GM12878 (cell line): Measurements from ENCODE around the gene KDM5B. TPM values are rescaled to one million over a fixed set of nuclear protein-coding genes. Genes with fewer than 3 reads are reported as not detected.

Experiments used
- ATAC-seq: fragments of 200-7000 bp; cut with Tn5 transposase; 3 replicates; pipeline ENCODE4 v1.9.1; 2020; ENCODE audit warnings: mild to moderate bottlenecking, moderate library complexity
- BruUV-seq: library from RNA; stranded (reverse); fragments of 400-500 nt; replicated peaks from 2 replicates; lab custom pipeline; 2021; lab: Mats Ljungman, UMichigan
- CTCF ChIA-PET: fragments of 300-600 bp; sonication (Branson Sonifier 250); formaldehyde crosslinking; extraction: SDS; loops from one replicate; lab custom pipeline; 2021; ENCODE audit warnings: inconsistent platforms; lab: Yijun Ruan, JAX
- POLR2A ChIA-PET: fragments of 350-600 bp; formaldehyde crosslinking; extraction: SDS; loops from one replicate; lab custom pipeline; 2021; ENCODE audit warnings: inconsistent platforms; lab: Charles Lee
- RAD21 ChIA-PET: fragments of 300-600 bp; sonication (Branson Sonifier 250); formaldehyde crosslinking; loops from one replicate; lab custom pipeline; 2023; ENCODE audit warnings: antibody characterized with exemption; ENCODE audit not compliant: unreplicated experiment; lab: Charles Lee
- SMC1A ChIA-PET: fragments of 300-600 bp; sonication (Branson Sonifier 250); formaldehyde crosslinking; loops from one replicate; lab custom pipeline; 2023; ENCODE audit not compliant: unreplicated experiment, uncharacterized antibody; lab: Charles Lee
- DNase-seq: peaks from one replicate; pipeline ENCODE4 v3.0.0-alpha.2; 2011; ENCODE audit warnings: low read depth, low spot score
- FAIRE-seq: peaks from 3 replicates; lab custom pipeline; 2011; peaks lifted over from hg19 to GRCh38; lab: Jason Lieb, UNC
- H2AFZ ChIP-seq: 2 replicates; pipeline ENCODE4 v1.6.0; 2011; ENCODE audit warnings: low read depth, low read length, control low read depth; ENCODE audit not compliant: control insufficient read depth
- H3K27ac ChIP-seq: 2 replicates; pipeline ENCODE4 v1.5.1; 2011; ENCODE audit warnings: control low read depth; ENCODE audit not compliant: control insufficient read depth, insufficient read depth
- H3K27me3 ChIP-seq, 2 experiments: replicated peaks in 1 of 2; 2 replicates each; pipeline versions ENCODE4 v1.6.0 to v1.6.1; 2011; ENCODE audit warnings: low read length in 1 of 2; ENCODE audit not compliant: control insufficient read depth in 2 of 2, insufficient read depth in 2 of 2
- H3K36me3 ChIP-seq, 2 experiments: 2 replicates each; pipeline ENCODE4 v1.5.1; 2011; ENCODE audit warnings: low read length in 1 of 2; ENCODE audit not compliant: control insufficient read depth in 2 of 2, insufficient read depth in 2 of 2
- H3K4me1 ChIP-seq: 2 replicates; pipeline ENCODE4 v1.6.1; 2011; ENCODE audit warnings: mild to moderate bottlenecking, low read length, moderate library complexity, mixed read lengths; ENCODE audit not compliant: control insufficient read depth, insufficient read depth
- H3K4me2 ChIP-seq: 2 replicates; pipeline ENCODE4 v1.6.0; 2011; ENCODE audit warnings: control low read depth; ENCODE audit not compliant: control insufficient read depth, insufficient read depth
- H3K4me3 ChIP-seq: fragments of 200-600 bp; sonication (generic); 2 replicates; pipeline ENCODE4 v1.5.1; 2016
- H3K79me2 ChIP-seq: 2 replicates; pipeline ENCODE4 v1.6.0; 2011; ENCODE audit warnings: low read length; ENCODE audit not compliant: control insufficient read depth, insufficient read depth
- H3K9ac ChIP-seq: 2 replicates; pipeline ENCODE4 v1.8.0; 2011; ENCODE audit warnings: low read length, control low read depth, mixed read lengths; ENCODE audit not compliant: control insufficient read depth, insufficient read depth
- H3K9me3 ChIP-seq: replicated peaks from 3 replicates; pipeline ENCODE4 v1.5.1; 2011; ENCODE audit warnings: mild to moderate bottlenecking, low read length; ENCODE audit not compliant: control insufficient read depth, insufficient read depth
- H4K20me1 ChIP-seq: 2 replicates; pipeline ENCODE4 v1.6.0; 2011; ENCODE audit not compliant: control insufficient read depth, insufficient read depth
- BCL3 ChIP-seq: IDR thresholded peaks from 2 replicates; pipeline ENCODE4 v1.6.1; 2011; ENCODE audit warnings: borderline replicate concordance, low read depth, mild to moderate bottlenecking, moderate library complexity, low read length; ENCODE audit not compliant: insufficient read depth, poor library complexity, severe bottlenecking
- BHLHE40 ChIP-seq, 2 experiments: fragments of 450-650 bp in 1 of 2; IDR thresholded peaks; 2 replicates each; pipeline ENCODE4 v1.6.1; 2011 to 2017; ENCODE audit warnings: low read depth in 2 of 2, borderline replicate concordance in 1 of 2, improper control_type of control experiment in 1 of 2, low read length in 1 of 2, mild to moderate bottlenecking in 1 of 2
- FOXK2 ChIP-seq: fragments of 450-650 bp; IDR thresholded peaks from 2 replicates; pipeline ENCODE4 v1.6.1; 2017; ENCODE audit warnings: mild to moderate bottlenecking, moderate library complexity
- JUNB ChIP-seq: IDR thresholded peaks from 2 replicates; pipeline ENCODE4 v1.6.1; 2016; ENCODE audit warnings: antibody characterized with exemption, mild to moderate bottlenecking
- MAX ChIP-seq: IDR thresholded peaks from 2 replicates; pipeline ENCODE4 v1.6.1; 2012; ENCODE audit warnings: low read depth, low read length, improper control_type of control experiment
- MEF2B ChIP-seq: fragments of 450-650 bp; IDR thresholded peaks from 2 replicates; pipeline ENCODE4 v1.6.1; 2018; ENCODE audit warnings: mild to moderate bottlenecking, moderate library complexity; ENCODE audit not compliant: partially characterized antibody, poor library complexity, severe bottlenecking
- POLR2AphosphoS5 ChIP-seq: IDR thresholded peaks from 2 replicates; pipeline ENCODE4 v1.6.1; 2011; ENCODE audit warnings: mild to moderate bottlenecking, low read length, inconsistent platforms
- PRDM15 ChIP-seq: fragments of 450-650 bp; formaldehyde crosslinking; IDR thresholded peaks from 2 replicates; pipeline ENCODE4 v1.4.0; 2020; ENCODE audit warnings: mild to moderate bottlenecking, moderate library complexity
- RELA ChIP-seq: fragments of 450-650 bp; IDR thresholded peaks from 2 replicates; pipeline ENCODE4 v1.8.0; 2014; ENCODE audit warnings: borderline replicate concordance; ENCODE audit not compliant: partially characterized antibody
- RUNX3 ChIP-seq: IDR thresholded peaks from 2 replicates; pipeline ENCODE4 v1.6.1; 2012; ENCODE audit warnings: low read length, inconsistent platforms
- SMARCA5 ChIP-seq: fragments of 450-650 bp; IDR thresholded peaks from 2 replicates; pipeline ENCODE4 v1.6.1; 2017; ENCODE audit warnings: mild to moderate bottlenecking
- USF1 ChIP-seq: IDR thresholded peaks from 2 replicates; pipeline ENCODE4 v1.6.1; 2011; ENCODE audit warnings: borderline replicate concordance, low read depth, mild to moderate bottlenecking, moderate library complexity, mixed read lengths, low read length; ENCODE audit not compliant: insufficient read depth; ENCODE audit errors: extremely low read length
- WRNIP1 ChIP-seq: IDR thresholded peaks from 2 replicates; pipeline ENCODE4 v1.6.1; 2011; ENCODE audit warnings: low read depth, low read length, improper control_type of control experiment, borderline replicate concordance
- ZNF207 ChIP-seq: fragments of 450-650 bp; IDR thresholded peaks from 2 replicates; pipeline ENCODE4 v1.6.1; 2014; ENCODE audit warnings: antibody characterized with exemption, mild to moderate bottlenecking, borderline replicate concordance
- WGBS: methylation state at CpG from one replicate; pipeline ENCODE4 v1.1.6; 2016; ENCODE audit warnings: low lambda C conversion rate; ENCODE audit not compliant: insufficient replicate concordance, insufficient coverage; ENCODE audit errors: missing lambda C conversion rate; 5-methylcytosine and 5-hydroxymethylcytosine counted together
- in situ Hi-C: fragments of 300-500 bp; cut with MboI; formaldehyde crosslinking; loops from 9 replicates; pipeline ENCODE4 v1.14.3; 2018; ENCODE audit warnings: mixed read lengths
- intact Hi-C: fragments of 100-400 bp; cut with micrococcal nuclease; formaldehyde crosslinking; loops from one replicate; pipeline ENCODE4 v1.14.2; 2022; ENCODE audit not compliant: unreplicated experiment
- polyA plus RNA-seq, 11 experiments: library from polyadenylated mRNA; depleted of rRNA in 4 of 11; unstranded in 6 of 11; stranded (reverse) in 5 of 11; fragments of >200 nt; fragmentation: Nextera tagmentation in 4 of 11; fragmentation: Illumina TruSeq in 1 of 11; extraction: Ambion mirVana in 4 of 11; extraction: Trizol in 1 of 11; gene quantifications; 1 replicate in 1 of 11; 2 replicates in 10 of 11; pipeline versions ENCODE4 v1.2.1 to v1.2.3, GENCODE V29; 2011 to 2016; ENCODE audit warnings: inconsistent platforms in 2 of 11, missing spikeins in 2 of 11, low read depth in 1 of 11
- total RNA-seq, 4 experiments: library from RNA; depleted of rRNA in 3 of 4; stranded (reverse); fragments of >200 nt in 3 of 4; fragmentation: Illumina TruSeq in 1 of 4; extraction: Trizol in 1 of 4; gene quantifications; 2 replicates each; pipeline versions ENCODE4 v1.2.1 to v1.2.3, GENCODE V29; 2013 to 2021
- TF ChIP-seq, protein P1 (sequence below): fragments of 150-350 bp; IDR thresholded peaks from 2 replicates; pipeline ENCODE4 v1.6.1; 2014; ENCODE audit warnings: mild to moderate bottlenecking, low read depth, low read length

The KDM5B gene
- total and polyA plus RNA-seq, 10 of the 15 experiments (the other 5 are each of a cell fraction or from before 2014, with no cell fraction given), result 1.7 to 26.6 (median 8.1) TPM

- TF ChIP-seq RELA (no peak), USF1 (no peak), BCL3 (no peak), FOXK2 (no peak)
These were observed 34.9 kb upstream of the KDM5B start (continued) for GRCh38 chr1:202843081-202843480.

- ChIA-PET CTCF (no interaction called here), RAD21 (no interaction called here), SMC1A (interaction anchor here (1.4 kb wide), 1 partner anchor 12 kb away, joined by 4 read pairs; no protein-coding TSS in a partner anchor), POLR2A (no interaction called here)
- Histone ChIP-seq H3K4me1 (peaks cover 10% of the 10 kb centered on the region), H3K9ac (no peak overlapping the region), H3K4me3 (no peak overlapping the region), H3K27me3 (no peaks in the 10 kb centered on the region), H2AFZ (no peak overlapping the region), H3K4me2 (no peak overlapping the region), H4K20me1 (no peaks in the 10 kb centered on the region), H3K79me2 (no peaks in the 10 kb centered on the region), H3K27ac (no peak overlapping the region), H3K9me3 (no peaks in the 10 kb centered on the region), H3K36me3 (no peaks in the 10 kb centered on the region)
- intact Hi-C loops (no loop called here), in situ Hi-C loops (no loop called here)
- DNase-seq, result no peak
- BruUV-seq, result no TSS peak
- WGBS, result 24% methylated on average over 4 of the region's 5 CpGs
- no peak for FAIRE-seq
- no peak for ATAC-seq
- no peak for TF ChIP-seq JUNB
- no peak for TF ChIP-seq RELA
- TF ChIP-seq RUNX3, result no peak
- TF ChIP-seq MEF2B, result no peak
- TF ChIP-seq WRNIP1, result no peak
- TF ChIP-seq PRDM15, result no peak
- TF ChIP-seq MAX, result no peak
- TF ChIP-seq SMARCA5, result no peak
- TF ChIP-seq, protein P1, sequence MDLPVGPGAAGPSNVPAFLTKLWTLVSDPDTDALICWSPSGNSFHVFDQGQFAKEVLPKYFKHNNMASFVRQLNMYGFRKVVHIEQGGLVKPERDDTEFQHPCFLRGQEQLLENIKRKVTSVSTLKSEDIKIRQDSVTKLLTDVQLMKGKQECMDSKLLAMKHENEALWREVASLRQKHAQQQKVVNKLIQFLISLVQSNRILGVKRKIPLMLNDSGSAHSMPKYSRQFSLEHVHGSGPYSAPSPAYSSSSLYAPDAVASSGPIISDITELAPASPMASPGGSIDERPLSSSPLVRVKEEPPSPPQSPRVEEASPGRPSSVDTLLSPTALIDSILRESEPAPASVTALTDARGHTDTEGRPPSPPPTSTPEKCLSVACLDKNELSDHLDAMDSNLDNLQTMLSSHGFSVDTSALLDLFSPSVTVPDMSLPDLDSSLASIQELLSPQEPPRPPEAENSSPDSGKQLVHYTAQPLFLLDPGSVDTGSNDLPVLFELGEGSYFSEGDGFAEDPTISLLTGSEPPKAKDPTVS, result no peak
- TF ChIP-seq ZNF207, result no peak
- TF ChIP-seq BHLHE40 (IDR thresholded peaks at IDR 0.05; ENCODE audit: borderline replicate concordance in 1 of 2, low read depth in 2 of 2, low read length in 1 of 2), result no peak
- no peak for TF ChIP-seq POLR2AphosphoS5
These were observed 29.6 kb upstream of the KDM5B start for GRCh38 chr1:202837746-202838262.
